Measurements from ENCODE around the gene SLC13A3. TPM values are rescaled to one million over a fixed set of nuclear protein-coding genes. Genes with fewer than 3 reads are reported as not detected.

The SLC13A3 gene
- total RNA-seq, 1 experiment from 2014 or later = 17.5 TPM

DNA sequence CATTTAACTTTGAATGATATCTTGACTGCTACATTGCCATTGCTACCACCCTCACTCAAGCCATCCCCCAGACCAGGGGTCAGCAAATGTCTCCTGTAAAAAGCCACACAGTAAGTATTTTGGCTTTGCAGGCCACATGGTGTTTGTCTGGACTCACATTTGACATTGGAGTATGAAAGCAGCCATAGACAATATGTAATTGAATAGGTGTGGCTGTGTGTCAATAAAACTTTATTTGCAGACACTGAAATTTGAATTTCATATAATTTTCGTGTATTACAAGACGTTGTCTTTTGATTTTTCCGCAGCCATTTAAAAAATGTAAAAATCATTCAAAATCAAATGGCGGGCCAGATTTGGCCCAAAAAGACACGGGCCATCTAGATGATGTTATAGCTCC lies 64.5 kb downstream of the SLC13A3 start:
- Histone ChIP-seq H3K27me3 (ENCODE audit: insufficient read depth, low read length) (no peaks in the 10 kb centered on the region), H3K23me2 (ENCODE audit: insufficient read length, low read depth, low read length, poor library complexity, severe bottlenecking) (no peaks in the 10 kb centered on the region), H3K18ac (ENCODE audit: insufficient read length, low read depth, low read length) (no peak overlapping the region), H3K4me2 (ENCODE audit: insufficient read depth, insufficient read length, low read length) (no peak overlapping the region), H3K23ac (ENCODE audit: insufficient read length, low read depth, low read length) (no peak overlapping the region), H2BK20ac (ENCODE audit: low read depth, low read length, poor library complexity, severe bottlenecking) (no peak overlapping the region), H3K9ac (ENCODE audit: extremely low read depth, insufficient read length, low read length) (no peak overlapping the region), H2BK5ac (ENCODE audit: insufficient read length, low read length) (no peak overlapping the region), H3K79me2 (ENCODE audit: insufficient read depth, low read length) (no peaks in the 10 kb centered on the region), H3K79me1 (ENCODE audit: insufficient read depth, low read depth, low read length, poor library complexity, severe bottlenecking) (no peaks in the 10 kb centered on the region), H3T11ph (ENCODE audit: low read length) (no peak overlapping the region), H4K5ac (ENCODE audit: insufficient read length, low read depth, low read length) (no peak overlapping the region), H2AFZ (ENCODE audit: low read length) (no peak overlapping the region), H4K91ac (ENCODE audit: insufficient read length, low read depth, low read length) (no peak overlapping the region), H3K9me3 (ENCODE audit: control insufficient read depth, low read depth, low read length) (no peaks in the 10 kb centered on the region), H2BK15ac (ENCODE audit: low read depth, low read length) (no peak overlapping the region), H2BK120ac (ENCODE audit: low read depth, low read length, poor library complexity, severe bottlenecking) (no peak overlapping the region), H2AK5ac (ENCODE audit: insufficient read length, low read length) (no peak overlapping the region), H2BK12ac (ENCODE audit: insufficient read length, low read depth, low read length) (no peak overlapping the region), H3K4me1 (ENCODE audit: insufficient read depth, low read length) (peaks cover 6% of the 10 kb centered on the region), H3K4ac (ENCODE audit: low read depth, low read length) (no peak overlapping the region), H4K8ac (replicated peaks; ENCODE audit: insufficient read length, low read depth, low read length) (no peak overlapping the region), H3K27ac (ENCODE audit: insufficient read length, low read depth, low read length) (no peak overlapping the region), H3K14ac (ENCODE audit: insufficient read depth, low read length) (no peak overlapping the region), H4K20me1 (ENCODE audit: control insufficient read depth, insufficient read depth, insufficient read length) (no peaks in the 10 kb centered on the region), H3K56ac (ENCODE audit: insufficient read length, low read depth, low read length) (no peak overlapping the region)
- Mint-ChIP-seq H3K36me3 (ENCODE audit: insufficient read depth in 1 of 3, low read depth in 3 of 3) (peaks cover 0 to 16% (median 9%) of the 10 kb centered on the region in 3 experiments; a peak in 6 of 7 replicates), H3K4me3 (no peak overlapping the region), H3K27me3 (ENCODE audit: low read depth) (no peaks in the 10 kb centered on the region), H3K9me3 (no peaks in the 10 kb centered on the region; a peak in 2 of 5 replicates), H3K4me1 (peaks cover 32 to 33% of the 10 kb centered on the region in 2 experiments), H3K27ac (no peak overlapping the region)
- WGBS (ENCODE audit: extremely low coverage, insufficient read length, low lambda C conversion rate) = no CpG with 5 or more reads among the region's 5 CpGs
- TF ChIP-seq, protein P1, sequence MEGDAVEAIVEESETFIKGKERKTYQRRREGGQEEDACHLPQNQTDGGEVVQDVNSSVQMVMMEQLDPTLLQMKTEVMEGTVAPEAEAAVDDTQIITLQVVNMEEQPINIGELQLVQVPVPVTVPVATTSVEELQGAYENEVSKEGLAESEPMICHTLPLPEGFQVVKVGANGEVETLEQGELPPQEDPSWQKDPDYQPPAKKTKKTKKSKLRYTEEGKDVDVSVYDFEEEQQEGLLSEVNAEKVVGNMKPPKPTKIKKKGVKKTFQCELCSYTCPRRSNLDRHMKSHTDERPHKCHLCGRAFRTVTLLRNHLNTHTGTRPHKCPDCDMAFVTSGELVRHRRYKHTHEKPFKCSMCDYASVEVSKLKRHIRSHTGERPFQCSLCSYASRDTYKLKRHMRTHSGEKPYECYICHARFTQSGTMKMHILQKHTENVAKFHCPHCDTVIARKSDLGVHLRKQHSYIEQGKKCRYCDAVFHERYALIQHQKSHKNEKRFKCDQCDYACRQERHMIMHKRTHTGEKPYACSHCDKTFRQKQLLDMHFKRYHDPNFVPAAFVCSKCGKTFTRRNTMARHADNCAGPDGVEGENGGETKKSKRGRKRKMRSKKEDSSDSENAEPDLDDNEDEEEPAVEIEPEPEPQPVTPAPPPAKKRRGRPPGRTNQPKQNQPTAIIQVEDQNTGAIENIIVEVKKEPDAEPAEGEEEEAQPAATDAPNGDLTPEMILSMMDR (conservative IDR thresholded peaks at IDR 0.05) = no peak
- DNase-seq = no peak

Data from H9 (cell line).